ENCODE measurements around the gene ABCC9. TPM values are rescaled to one million over a fixed set of nuclear protein-coding genes. Genes with fewer than 3 reads are reported as not detected.

The ABCC9 gene
- total RNA-seq, 2 donors from 2014 or later = 0.22 TPM; not detected in 1

DNA sequence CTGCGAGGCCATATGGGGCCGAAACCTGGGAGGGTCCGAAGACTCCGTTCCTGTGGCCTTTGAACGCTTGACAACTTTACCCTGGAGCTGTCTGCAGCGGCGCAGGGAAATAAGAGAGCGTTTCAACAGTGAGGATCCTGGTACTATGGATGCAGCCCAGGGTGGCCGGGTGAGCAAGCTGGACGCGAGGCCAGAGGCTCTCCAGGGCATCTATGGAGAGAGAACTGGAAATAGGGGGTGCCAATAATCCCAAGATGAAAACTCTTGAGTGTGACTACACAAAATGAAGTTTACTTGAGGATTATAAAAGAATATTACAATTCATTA, 1.1 kb upstream of the ABCC9 start:
- Histone ChIP-seq H3K36me3 (ENCODE audit: control insufficient read depth, insufficient read depth, low read length) (no peaks in the 10 kb centered on the region), H3K9ac (ENCODE audit: extremely low read depth, low read length, poor library complexity, severe bottlenecking) (no peak overlapping the region), H3K4me1 (ENCODE audit: control insufficient read depth, insufficient read depth, low read length) (no peaks in the 10 kb centered on the region), H3K27me3 (ENCODE audit: control insufficient read depth, insufficient read depth, low read length, poor library complexity, severe bottlenecking) (peaks cover 43% of the 10 kb centered on the region), H3K9me3 (ENCODE audit: control insufficient read depth, low read length) (peaks cover 5% of the 10 kb centered on the region), H3K27ac (ENCODE audit: low read depth, low read length) (no peak overlapping the region), H3K4me3 (ENCODE audit: low read length) (peak overlapping the region; percentile 88)
- DNase-seq = no peak
- TF ChIP-seq, protein P1, sequence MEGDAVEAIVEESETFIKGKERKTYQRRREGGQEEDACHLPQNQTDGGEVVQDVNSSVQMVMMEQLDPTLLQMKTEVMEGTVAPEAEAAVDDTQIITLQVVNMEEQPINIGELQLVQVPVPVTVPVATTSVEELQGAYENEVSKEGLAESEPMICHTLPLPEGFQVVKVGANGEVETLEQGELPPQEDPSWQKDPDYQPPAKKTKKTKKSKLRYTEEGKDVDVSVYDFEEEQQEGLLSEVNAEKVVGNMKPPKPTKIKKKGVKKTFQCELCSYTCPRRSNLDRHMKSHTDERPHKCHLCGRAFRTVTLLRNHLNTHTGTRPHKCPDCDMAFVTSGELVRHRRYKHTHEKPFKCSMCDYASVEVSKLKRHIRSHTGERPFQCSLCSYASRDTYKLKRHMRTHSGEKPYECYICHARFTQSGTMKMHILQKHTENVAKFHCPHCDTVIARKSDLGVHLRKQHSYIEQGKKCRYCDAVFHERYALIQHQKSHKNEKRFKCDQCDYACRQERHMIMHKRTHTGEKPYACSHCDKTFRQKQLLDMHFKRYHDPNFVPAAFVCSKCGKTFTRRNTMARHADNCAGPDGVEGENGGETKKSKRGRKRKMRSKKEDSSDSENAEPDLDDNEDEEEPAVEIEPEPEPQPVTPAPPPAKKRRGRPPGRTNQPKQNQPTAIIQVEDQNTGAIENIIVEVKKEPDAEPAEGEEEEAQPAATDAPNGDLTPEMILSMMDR (conservative IDR thresholded peaks at IDR 0.05) = no peak
- Mint-ChIP-seq H3K36me3 (ENCODE audit: low read depth) (no peaks in the 10 kb centered on the region), H3K27ac (no peak overlapping the region), H3K9me3 (peaks cover 1% of the 10 kb centered on the region), H3K4me3 (peak overlapping the region; percentile 59), H3K27me3 (ENCODE audit: insufficient read depth) (peaks cover 69% of the 10 kb centered on the region), H3K4me1 (peaks cover 14% of the 10 kb centered on the region)
- WGBS, 2 experiments (ENCODE audit: insufficient coverage in 1 of 2, insufficient read length in 1 of 2) = 60 to 65% methylated on average over 10 to 11 of the region's 11 CpGs

DNA sequence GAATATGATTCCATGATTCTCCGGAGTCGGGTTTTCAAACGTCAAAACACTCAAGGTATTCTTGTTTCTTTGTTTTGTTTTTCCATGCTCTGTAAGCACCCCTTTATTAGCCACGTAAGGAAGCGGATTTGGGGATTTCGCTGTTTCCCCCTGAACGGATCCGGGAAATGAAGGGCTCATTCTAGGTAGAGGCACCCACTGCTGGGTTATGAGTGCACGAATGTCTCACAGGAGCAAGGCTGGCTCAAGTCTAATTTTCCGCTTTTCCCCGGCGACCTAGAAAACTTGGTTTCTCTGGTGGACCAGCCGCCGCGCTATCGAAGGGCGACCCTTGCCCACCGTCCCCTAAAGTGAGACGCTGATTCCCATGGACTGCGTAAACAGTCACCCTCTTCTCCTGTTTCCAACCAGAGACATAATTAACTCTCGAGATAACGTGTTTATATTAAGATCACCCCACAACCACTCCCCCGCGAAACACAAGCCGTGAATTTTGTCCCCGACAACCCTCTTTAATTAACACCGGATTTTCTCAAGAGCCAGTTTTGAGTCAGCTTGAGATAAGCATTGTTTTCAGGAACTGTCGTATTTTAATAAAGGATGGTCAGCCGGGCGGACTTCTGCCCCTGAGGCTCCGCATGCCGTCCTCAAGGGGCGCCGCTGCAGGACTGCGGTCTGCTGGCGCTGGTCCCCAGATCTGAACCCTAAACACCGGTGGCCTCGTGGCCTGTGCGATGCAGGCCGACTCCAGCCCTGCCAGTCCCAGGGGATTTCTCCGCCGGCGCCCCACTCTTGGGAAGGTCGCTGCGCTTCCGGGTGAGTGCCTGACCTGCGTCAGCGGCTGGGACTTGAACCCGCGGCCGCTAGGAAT, 515 bp upstream of the ABCC9 start:
- Mint-ChIP-seq H3K27ac (no peak overlapping the region), H3K36me3 (ENCODE audit: low read depth) (no peaks in the 10 kb centered on the region), H3K4me1 (peaks cover 14% of the 10 kb centered on the region), H3K9me3 (peaks cover 1% of the 10 kb centered on the region), H3K27me3 (ENCODE audit: insufficient read depth) (peaks cover 72% of the 10 kb centered on the region), H3K4me3 (peak overlapping the region; percentile 59)
- H3K9me3 ChIP-seq (ENCODE audit: control insufficient read depth, low read length) = peaks cover 5% of the 10 kb centered on the region
- H3K4me1 ChIP-seq (ENCODE audit: control insufficient read depth, insufficient read depth, low read length) = no peaks in the 10 kb centered on the region
- peaks cover 43% of the 10 kb centered on the region for H3K27me3 ChIP-seq (ENCODE audit: control insufficient read depth, insufficient read depth, low read length, poor library complexity, severe bottlenecking)
- 8% methylated on average over 32 to 51 of the region's 51 CpGs for WGBS, 2 experiments (ENCODE audit: insufficient coverage in 1 of 2, insufficient read length in 1 of 2)
- TF ChIP-seq, protein P1 (conservative IDR thresholded peaks at IDR 0.05) = peak; percentile 93
- H3K36me3 ChIP-seq (ENCODE audit: control insufficient read depth, insufficient read depth, low read length) = no peaks in the 10 kb centered on the region
- H3K4me3 ChIP-seq (ENCODE audit: low read length) = peak overlapping the region; percentile 88
- no peak overlapping the region for H3K27ac ChIP-seq (ENCODE audit: low read depth, low read length)
- H3K9ac ChIP-seq (ENCODE audit: extremely low read depth, low read length, poor library complexity, severe bottlenecking) = peak overlapping the region; percentile 36
- peak; percentile 89 for DNase-seq

DNA sequence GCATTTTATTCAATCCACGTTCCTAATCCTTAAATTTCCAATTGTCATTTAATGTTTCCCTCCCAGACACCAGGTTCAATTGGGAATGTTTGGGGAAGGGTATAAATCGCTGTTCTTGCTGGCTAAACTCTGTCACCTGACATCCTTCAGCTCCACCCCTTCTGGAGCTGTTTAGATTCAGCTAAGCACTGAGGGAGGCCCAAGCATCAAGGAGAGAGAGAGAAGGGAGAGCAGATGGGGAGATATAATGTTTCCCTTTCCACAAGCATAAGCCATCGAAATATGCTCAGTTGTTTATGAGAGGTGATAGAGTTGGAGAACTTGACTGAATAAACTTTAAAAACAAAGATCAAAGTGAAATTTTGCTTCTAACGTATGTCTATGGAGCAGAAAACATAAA, 1.8 kb downstream of the ABCC9 start:
- H3K9ac ChIP-seq (ENCODE audit: extremely low read depth, low read length, poor library complexity, severe bottlenecking) = no peak overlapping the region
- H3K4me1 ChIP-seq (ENCODE audit: control insufficient read depth, insufficient read depth, low read length) = no peaks in the 10 kb centered on the region
- no peak overlapping the region for H3K27ac Mint-ChIP-seq
- peaks cover 5% of the 10 kb centered on the region for H3K9me3 ChIP-seq (ENCODE audit: control insufficient read depth, low read length)
- H3K4me1 Mint-ChIP-seq = peaks cover 14% of the 10 kb centered on the region
- DNase-seq = no peak
- H3K9me3 Mint-ChIP-seq = no peaks in the 10 kb centered on the region
- TF ChIP-seq, protein P1 (conservative IDR thresholded peaks at IDR 0.05) = no peak
- H3K27me3 ChIP-seq (ENCODE audit: control insufficient read depth, insufficient read depth, low read length, poor library complexity, severe bottlenecking) = peaks cover 43% of the 10 kb centered on the region
- H3K4me3 ChIP-seq (ENCODE audit: low read length) = no peak overlapping the region
- H3K27ac ChIP-seq (ENCODE audit: low read depth, low read length) = no peak overlapping the region
- no peak overlapping the region for H3K4me3 Mint-ChIP-seq
- no peaks in the 10 kb centered on the region for H3K36me3 Mint-ChIP-seq (ENCODE audit: low read depth)
- peaks cover 60% of the 10 kb centered on the region for H3K27me3 Mint-ChIP-seq (ENCODE audit: insufficient read depth)
- 81 to 100% methylated on average over 1 to 3 of the region's 4 CpGs for WGBS, 2 experiments (ENCODE audit: insufficient coverage in 1 of 2, insufficient read length in 1 of 2)
- H3K36me3 ChIP-seq (ENCODE audit: control insufficient read depth, insufficient read depth, low read length) = no peaks in the 10 kb centered on the region
